MM.1S (cell line): ENCODE data around the gene SMIM26.

ENCODE experiments used
- DNase-seq: peaks from one replicate; pipeline ENCODE4 v3.0.0-alpha.2; 2015
- H2AFZ ChIP-seq: fragments of 300-600 bp; sonication (generic); 2 replicates; pipeline ENCODE4 v1.6.0; 2016; ENCODE audit warnings: antibody characterized with exemption, low read length
- H3F3A ChIP-seq: fragments of 300-600 bp; sonication (generic); 2 replicates; pipeline ENCODE4 v1.6.1; 2016; ENCODE audit warnings: mild to moderate bottlenecking, antibody characterized with exemption, low read length, moderate library complexity, mixed read lengths; ENCODE audit not compliant: insufficient read depth
- H3K27ac ChIP-seq: fragments of 300-600 bp; sonication (generic); 2 replicates; pipeline ENCODE4 v1.5.1; 2016; ENCODE audit warnings: mild to moderate bottlenecking, low read length
- H3K27me3 ChIP-seq: fragments of 300-600 bp; sonication (generic); replicated peaks from 2 replicates; pipeline ENCODE4 v1.6.0; 2016; ENCODE audit warnings: low read length; ENCODE audit not compliant: insufficient read depth
- H3K36me3 ChIP-seq: fragments of 300-600 bp; sonication (generic); replicated peaks from 2 replicates; pipeline ENCODE4 v1.6.1; 2016; ENCODE audit warnings: mild to moderate bottlenecking, low read length, mixed read lengths; ENCODE audit not compliant: insufficient read depth
- H3K4me1 ChIP-seq: fragments of 300-600 bp; sonication (generic); 2 replicates; pipeline ENCODE4 v1.6.1; 2016; ENCODE audit warnings: low read length, mixed read lengths
- H3K4me2 ChIP-seq: fragments of 300-600 bp; sonication (generic); 2 replicates; pipeline ENCODE4 v1.6.0; 2016; ENCODE audit warnings: low read depth, low read length
- H3K4me3 ChIP-seq: fragments of 300-600 bp; sonication (generic); 2 replicates; pipeline ENCODE4 v1.5.1; 2016; ENCODE audit warnings: low read length, mixed read lengths
- H3K79me2 ChIP-seq: fragments of 300-600 bp; sonication (generic); 2 replicates; pipeline ENCODE4 v1.6.1; 2016; ENCODE audit warnings: mixed run types, low read length, mixed read lengths
- H3K9ac ChIP-seq: fragments of 300-600 bp; sonication (generic); 2 replicates; pipeline ENCODE4 v1.6.1; 2016; ENCODE audit warnings: low read length, mixed read lengths
- H3K9me2 ChIP-seq: fragments of 300-600 bp; sonication (generic); replicated peaks from 2 replicates; pipeline ENCODE4 v1.6.1; 2016; ENCODE audit warnings: mild to moderate bottlenecking, low read length, mixed read lengths; ENCODE audit not compliant: insufficient read depth
- H3K9me3 ChIP-seq: fragments of 300-600 bp; sonication (generic); replicated peaks from 2 replicates; pipeline ENCODE4 v1.6.1; 2016; ENCODE audit warnings: mild to moderate bottlenecking, low read length, mixed read lengths; ENCODE audit not compliant: insufficient read depth
- H4K20me1 ChIP-seq: fragments of 300-600 bp; sonication (generic); 2 replicates; pipeline ENCODE4 v1.6.1; 2016; ENCODE audit warnings: mild to moderate bottlenecking, low read length, moderate library complexity, mixed read lengths; ENCODE audit not compliant: insufficient read depth
- CTCF ChIP-seq: fragments of 300-600 bp; sonication (generic); IDR thresholded peaks from 2 replicates; pipeline ENCODE4 v1.5.1; 2016; ENCODE audit warnings: antibody characterized with exemption, low read length, mixed read lengths
- EZH2 ChIP-seq: fragments of 300-600 bp; sonication (generic); optimal IDR thresholded peaks from 2 replicates; pipeline ENCODE3; 2017; ENCODE audit warnings: low read depth, mild to moderate bottlenecking, antibody characterized with exemption, low read length, mixed read lengths
- EZH2phosphoT487 ChIP-seq: fragments of 300-600 bp; sonication (generic); IDR thresholded peaks from 2 replicates; pipeline ENCODE4 v1.6.1; 2018; ENCODE audit warnings: antibody characterized with exemption, low read length

SMIM26 gene

GRCh38 chr20:18527339-18527738 is 39.9 kb upstream of the SMIM26 start:
- Histone ChIP-seq H2AFZ (no peak overlapping the region), H3K27ac (no peak overlapping the region), H3F3A (no peaks in the 10 kb centered on the region), H3K4me1 (no peaks in the 10 kb centered on the region), H3K4me3 (no peak overlapping the region), H3K9ac (no peak overlapping the region), H3K4me2 (no peak overlapping the region), H3K79me2 (no peaks in the 10 kb centered on the region), H3K27me3 (no peaks in the 10 kb centered on the region), H3K36me3 (peaks cover 39% of the 10 kb centered on the region), H4K20me1 (no peaks in the 10 kb centered on the region), H3K9me2 (no peaks in the 10 kb centered on the region), H3K9me3 (no peaks in the 10 kb centered on the region)
- no peak for DNase-seq
- TF ChIP-seq EZH2phosphoT487 (no peak), EZH2 (no peak), CTCF (no peak)

- Histone ChIP-seq H3K9ac (no peak overlapping the region), H3K4me2 (no peak overlapping the region), H3K4me3 (no peak overlapping the region), H3K9me3 (no peaks in the 10 kb centered on the region), H3K4me1 (no peaks in the 10 kb centered on the region), H4K20me1 (no peaks in the 10 kb centered on the region), H3K36me3 (peaks cover 41% of the 10 kb centered on the region), H3F3A (no peaks in the 10 kb centered on the region), H3K27me3 (no peaks in the 10 kb centered on the region), H2AFZ (no peak overlapping the region), H3K27ac (no peak overlapping the region), H3K79me2 (no peaks in the 10 kb centered on the region), H3K9me2 (no peaks in the 10 kb centered on the region)
- no peak for DNase-seq
- no peak for TF ChIP-seq EZH2phosphoT487
- TF ChIP-seq CTCF, result no peak
- TF ChIP-seq EZH2, result no peak
Observed at GRCh38 chr20:18527836-18528235, 39.4 kb upstream of the SMIM26 start.

GRCh38 chr20:18529041-18529440 is 38.2 kb upstream of the SMIM26 start:
- H3K36me3 ChIP-seq, result peaks cover 46% of the 10 kb centered on the region
- no peaks in the 10 kb centered on the region for H3K79me2 ChIP-seq
- TF ChIP-seq CTCF, result no peak
- TF ChIP-seq EZH2phosphoT487, result no peak
- no peak for TF ChIP-seq EZH2
- H3K4me3 ChIP-seq, result no peak overlapping the region
- no peak overlapping the region for H3K4me2 ChIP-seq
- H3F3A ChIP-seq, result no peaks in the 10 kb centered on the region
- H3K27me3 ChIP-seq, result no peaks in the 10 kb centered on the region
- no peaks in the 10 kb centered on the region for H3K9me2 ChIP-seq
- H2AFZ ChIP-seq, result no peak overlapping the region
- no peak overlapping the region for H3K27ac ChIP-seq
- no peak for DNase-seq
- H3K9me3 ChIP-seq, result no peaks in the 10 kb centered on the region
- no peak overlapping the region for H3K9ac ChIP-seq
- H4K20me1 ChIP-seq, result no peaks in the 10 kb centered on the region
- no peaks in the 10 kb centered on the region for H3K4me1 ChIP-seq
